Measurements from ENCODE around the gene SLC23A2.
A peak's percentile ranks its signal among the peaks of the same experiment; 100 is the strongest.
"Not testable (repeated sequence)": the region's sequence is repeated elsewhere in the genome, so short reads cannot be mapped to it uniquely, and the experiment has no call there.

SLC23A2 gene

GRCh38 chr20:4869290-4870193, 131.8 kb downstream of the SLC23A2 start:
- DNase-seq: no peak

- DNase-seq: no peak
Measured at GRCh38 chr20:4867051-4867450, 134.3 kb downstream of the SLC23A2 start.

GRCh38 chr20:4866429-4866828, 134.9 kb downstream of the SLC23A2 start:
- no peak for DNase-seq

- DNase-seq: no peak
Measured at GRCh38 chr20:4864311-4864752, 137.0 kb downstream of the SLC23A2 start.

- DNase-seq: no peak
Measured at GRCh38 chr20:4862661-4863060, 138.6 kb downstream of the SLC23A2 start.

- no peak for DNase-seq
Measured at GRCh38 chr20:4861961-4862360, 139.3 kb downstream of the SLC23A2 start.

GRCh38 chr20:4858000-4858399, 143.3 kb downstream of the SLC23A2 start:
- DNase-seq: no peak

- no peak for DNase-seq
Measured at GRCh38 chr20:4856022-4856755, 145.1 kb downstream of the SLC23A2 start.

GRCh38 chr20:4855555-4855954, 145.8 kb downstream of the SLC23A2 start:
- no peak for DNase-seq

- no peak for DNase-seq
Measured at GRCh38 chr20:4855097-4855496, 146.2 kb downstream of the SLC23A2 start.

GRCh38 chr20:4854561-4854901, 146.8 kb downstream of the SLC23A2 start:
- DNase-seq: no peak

GRCh38 chr20:4853757-4854560, 147.4 kb downstream of the SLC23A2 start:
- DNase-seq: no peak

- DNase-seq: no peak
Measured at GRCh38 chr20:4853004-4853403, 148.3 kb downstream of the SLC23A2 start.

- no peak for DNase-seq
Measured at GRCh38 chr20:4850960-4851359, 150.3 kb downstream of the SLC23A2 start.

GRCh38 chr20:4848829-4849228, 152.5 kb downstream of the SLC23A2 start:
- DNase-seq: not testable (repeated sequence)

- no peak for DNase-seq
Measured at GRCh38 chr20:4848041-4848440, 153.3 kb downstream of the SLC23A2 start.

- no peak for DNase-seq
Measured at GRCh38 chr20:4846821-4847220, 154.5 kb downstream of the SLC23A2 start.

GRCh38 chr20:4844751-4845465, 156.4 kb downstream of the SLC23A2 start:
- no peak for DNase-seq

GRCh38 chr20:4844325-4844724, 157.0 kb downstream of the SLC23A2 start:
- DNase-seq: no peak

GRCh38 chr20:4840801-4841200, 160.5 kb downstream of the SLC23A2 start:
- peak; percentile 45 for DNase-seq

GRCh38 chr20:4838526-4838925, 162.8 kb downstream of the SLC23A2 start:
- DNase-seq: no peak

- no peak for DNase-seq
Measured at GRCh38 chr20:4837760-4838159, 163.6 kb downstream of the SLC23A2 start.

- DNase-seq: no peak
Measured at GRCh38 chr20:4836935-4837334, 164.4 kb downstream of the SLC23A2 start.
